Glomerular visceral epithelial cell (primary cell): ENCODE results near the gene WWC2.

ENCODE experiments used
- DNase-seq: peaks from one replicate; pipeline ENCODE4 v3.0.0-alpha.2; 2016; ENCODE audit errors: extremely low spot score

Gene WWC2

GRCh38 chr4:183353557-183353956, 254.5 kb downstream of the WWC2 start:
- DNase-seq, result no peak

GRCh38 chr4:183354219-183354618, 255.2 kb downstream of the WWC2 start:
- DNase-seq, result no peak

GRCh38 chr4:183355405-183355804, 256.3 kb downstream of the WWC2 start:
- DNase-seq, result peak; percentile 51

- no peak for DNase-seq
Observed at GRCh38 chr4:183356173-183356830, 257.2 kb downstream of the WWC2 start.

GRCh38 chr4:183356931-183357675, 258.0 kb downstream of the WWC2 start:
- no peak for DNase-seq

- DNase-seq, result no peak
Observed at GRCh38 chr4:183358215-183358755, 259.2 kb downstream of the WWC2 start.

- DNase-seq, result no peak
Observed at GRCh38 chr4:183360161-183360919, 261.3 kb downstream of the WWC2 start.

GRCh38 chr4:183362036-183362435, 263.0 kb downstream of the WWC2 start:
- DNase-seq, result no peak

GRCh38 chr4:183362916-183363542, 264.0 kb downstream of the WWC2 start:
- DNase-seq, result no peak

GRCh38 chr4:183364025-183364424, 265.0 kb downstream of the WWC2 start:
- no peak for DNase-seq

GRCh38 chr4:183366206-183366835, 267.3 kb downstream of the WWC2 start:
- no peak for DNase-seq

- DNase-seq, result no peak
Observed at GRCh38 chr4:183369073-183369472, 270.0 kb downstream of the WWC2 start.
